IPS-11a (cell line): ENCODE measurements around the gene S100A8.

Source experiments
- H3K4me3 ChIP-seq: one replicate; pipeline ENCODE4 v1.5.1; 2013; ENCODE audit warnings: low read depth, low read length, control low read depth

S100A8 gene

GRCh38 chr1:153364156-153364555 is 26.7 kb downstream of the S100A8 start:
- H3K4me3 ChIP-seq = no peak overlapping the region

GRCh38 chr1:153363641-153364040 is 27.2 kb downstream of the S100A8 start:
- H3K4me3 ChIP-seq = no peak overlapping the region

GRCh38 chr1:153362187-153362775 is 28.6 kb downstream of the S100A8 start:
- no peak overlapping the region for H3K4me3 ChIP-seq

GRCh38 chr1:153361480-153362109 is 29.3 kb downstream of the S100A8 start:
- no peak overlapping the region for H3K4me3 ChIP-seq

GRCh38 chr1:153360592-153361479 is 30.0 kb downstream of the S100A8 start:
- H3K4me3 ChIP-seq = no peak overlapping the region

- H3K4me3 ChIP-seq = no peak overlapping the region
Observed at GRCh38 chr1:153360190-153360589, 30.7 kb downstream of the S100A8 start.

- no peak overlapping the region for H3K4me3 ChIP-seq
Observed at GRCh38 chr1:153359241-153359640, 31.6 kb downstream of the S100A8 start.

GRCh38 chr1:153358691-153358975 is 32.2 kb downstream of the S100A8 start:
- H3K4me3 ChIP-seq = no peak overlapping the region

- H3K4me3 ChIP-seq = no peak within 1 kb of the TSS
Observed at GRCh38 chr1:153357853-153358690, 32.8 kb downstream of the S100A8 start, which contains the start of gene S100A9. TSS of gene S100A9 (plus strand) at chr1:153357854. CDS start at chr1:153358284, 430 bp downstream.

GRCh38 chr1:153357076-153357852 is 33.6 kb downstream of the S100A8 start:
- no peak overlapping the region for H3K4me3 ChIP-seq

- H3K4me3 ChIP-seq = no peak overlapping the region
Observed at GRCh38 chr1:153356392-153357075, 34.3 kb downstream of the S100A8 start.

GRCh38 chr1:153355445-153356071 is 35.3 kb downstream of the S100A8 start:
- H3K4me3 ChIP-seq = no peak overlapping the region

GRCh38 chr1:153354515-153355193 is 36.2 kb downstream of the S100A8 start:
- no peak overlapping the region for H3K4me3 ChIP-seq

GRCh38 chr1:153353226-153353947 is 37.5 kb downstream of the S100A8 start:
- no peak overlapping the region for H3K4me3 ChIP-seq

GRCh38 chr1:153352523-153352922 is 38.4 kb downstream of the S100A8 start:
- no peak overlapping the region for H3K4me3 ChIP-seq

GRCh38 chr1:153350321-153350957 is 40.4 kb downstream of the S100A8 start:
- H3K4me3 ChIP-seq = no peak overlapping the region
